Osteoblast (primary cell): Measurements from ENCODE around the gene ZNF813. TPM values are rescaled to one million over a fixed set of nuclear protein-coding genes. Genes with fewer than 3 reads are reported as not detected.

Experiments used
- DNase-seq: peaks from one replicate; pipeline ENCODE4 v3.0.0; 2011; ENCODE audit warnings: low spot score, mixed read lengths; ENCODE audit not compliant: insufficient read length; ENCODE audit errors: missing footprints
- H2AFZ ChIP-seq: 2 replicates; pipeline ENCODE4 v1.6.0; 2011; ENCODE audit warnings: mild to moderate bottlenecking, low read length
- H3K27ac ChIP-seq: 2 replicates; pipeline ENCODE4 v1.5.1; 2011; ENCODE audit warnings: mild to moderate bottlenecking, low read depth, low read length, moderate library complexity
- H3K27me3 ChIP-seq: 2 replicates; pipeline ENCODE4 v1.6.0; 2012; ENCODE audit warnings: mild to moderate bottlenecking, control low read depth, inconsistent platforms, low read length, moderate library complexity; ENCODE audit not compliant: insufficient read depth
- H3K36me3 ChIP-seq: 2 replicates; pipeline ENCODE4 v1.5.1; 2011; ENCODE audit warnings: mild to moderate bottlenecking, low read length, control low read depth, moderate library complexity; ENCODE audit not compliant: insufficient read depth
- H3K4me1 ChIP-seq: 2 replicates; pipeline ENCODE4 v1.5.1; 2011; ENCODE audit warnings: mild to moderate bottlenecking, low read length, control low read depth, moderate library complexity; ENCODE audit not compliant: insufficient read depth
- H3K4me2 ChIP-seq: 2 replicates; pipeline ENCODE4 v1.6.0; 2011; ENCODE audit warnings: mild to moderate bottlenecking, low read length; ENCODE audit not compliant: insufficient read depth
- H3K4me3 ChIP-seq: fragments of 200-600 bp; sonication (generic); 3 replicates; pipeline ENCODE4 v1.5.1; 2012; ENCODE audit warnings: mild to moderate bottlenecking, low read length, inconsistent platforms; ENCODE audit not compliant: insufficient read depth
- H3K79me2 ChIP-seq: 2 replicates; pipeline ENCODE4 v1.6.0; 2012; ENCODE audit warnings: mild to moderate bottlenecking, low read length, control low read depth, inconsistent platforms; ENCODE audit not compliant: insufficient read depth
- H3K9me3 ChIP-seq: 2 replicates; pipeline ENCODE4 v1.5.1; 2011; ENCODE audit warnings: low read depth, low read length, control low read depth
- H4K20me1 ChIP-seq: 2 replicates; pipeline ENCODE4 v1.6.0; 2012; ENCODE audit warnings: mild to moderate bottlenecking, low read length, control low read depth; ENCODE audit not compliant: insufficient read depth
- total RNA-seq: library from RNA; depleted of rRNA; stranded (reverse); fragments of >200 nt; gene quantifications from 2 replicates; pipeline ENCODE4 v1.2.3, GENCODE V29; 2012
- TF ChIP-seq, protein P1 (sequence below): IDR thresholded peaks from 2 replicates; pipeline ENCODE4 v1.5.1; 2011; ENCODE audit warnings: mild to moderate bottlenecking, low read depth, low read length, moderate library complexity; ENCODE audit errors: extremely low read depth

ZNF813 gene
- total RNA-seq, 1 donor: 3.6 TPM

DNA sequence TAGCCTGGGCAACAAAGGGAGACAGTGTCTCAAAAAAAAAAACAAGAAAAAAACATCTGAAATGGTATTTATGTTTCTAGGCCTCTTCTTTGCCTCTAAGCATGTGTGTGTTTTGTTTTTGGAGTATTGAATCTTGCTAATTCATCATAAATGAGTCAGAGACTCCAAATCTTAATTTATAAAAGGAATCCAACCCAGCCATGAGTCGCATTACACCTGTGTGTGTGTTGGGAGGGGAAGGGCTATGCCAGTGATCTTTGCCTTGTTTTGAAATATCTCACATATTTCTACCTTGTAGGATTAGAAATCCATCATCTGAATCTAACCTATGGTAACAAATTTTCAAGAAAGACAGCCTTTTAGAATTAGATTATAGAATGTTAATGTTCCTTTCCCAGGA, 74.4 kb downstream of the ZNF813 start:
- H3K27ac ChIP-seq: no peak overlapping the region
- peaks cover 27% of the 10 kb centered on the region for H3K79me2 ChIP-seq
- no peak overlapping the region for H3K4me2 ChIP-seq
- H3K36me3 ChIP-seq: peaks cover 16% of the 10 kb centered on the region
- H3K4me1 ChIP-seq: peaks cover 13% of the 10 kb centered on the region
- no peaks in the 10 kb centered on the region for H4K20me1 ChIP-seq
- TF ChIP-seq, protein P1, sequence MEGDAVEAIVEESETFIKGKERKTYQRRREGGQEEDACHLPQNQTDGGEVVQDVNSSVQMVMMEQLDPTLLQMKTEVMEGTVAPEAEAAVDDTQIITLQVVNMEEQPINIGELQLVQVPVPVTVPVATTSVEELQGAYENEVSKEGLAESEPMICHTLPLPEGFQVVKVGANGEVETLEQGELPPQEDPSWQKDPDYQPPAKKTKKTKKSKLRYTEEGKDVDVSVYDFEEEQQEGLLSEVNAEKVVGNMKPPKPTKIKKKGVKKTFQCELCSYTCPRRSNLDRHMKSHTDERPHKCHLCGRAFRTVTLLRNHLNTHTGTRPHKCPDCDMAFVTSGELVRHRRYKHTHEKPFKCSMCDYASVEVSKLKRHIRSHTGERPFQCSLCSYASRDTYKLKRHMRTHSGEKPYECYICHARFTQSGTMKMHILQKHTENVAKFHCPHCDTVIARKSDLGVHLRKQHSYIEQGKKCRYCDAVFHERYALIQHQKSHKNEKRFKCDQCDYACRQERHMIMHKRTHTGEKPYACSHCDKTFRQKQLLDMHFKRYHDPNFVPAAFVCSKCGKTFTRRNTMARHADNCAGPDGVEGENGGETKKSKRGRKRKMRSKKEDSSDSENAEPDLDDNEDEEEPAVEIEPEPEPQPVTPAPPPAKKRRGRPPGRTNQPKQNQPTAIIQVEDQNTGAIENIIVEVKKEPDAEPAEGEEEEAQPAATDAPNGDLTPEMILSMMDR: no peak
- H3K27me3 ChIP-seq: no peaks in the 10 kb centered on the region
- H2AFZ ChIP-seq: no peak overlapping the region
- no peaks in the 10 kb centered on the region for H3K9me3 ChIP-seq
- no peak for DNase-seq
- H3K4me3 ChIP-seq: no peak overlapping the region

DNA sequence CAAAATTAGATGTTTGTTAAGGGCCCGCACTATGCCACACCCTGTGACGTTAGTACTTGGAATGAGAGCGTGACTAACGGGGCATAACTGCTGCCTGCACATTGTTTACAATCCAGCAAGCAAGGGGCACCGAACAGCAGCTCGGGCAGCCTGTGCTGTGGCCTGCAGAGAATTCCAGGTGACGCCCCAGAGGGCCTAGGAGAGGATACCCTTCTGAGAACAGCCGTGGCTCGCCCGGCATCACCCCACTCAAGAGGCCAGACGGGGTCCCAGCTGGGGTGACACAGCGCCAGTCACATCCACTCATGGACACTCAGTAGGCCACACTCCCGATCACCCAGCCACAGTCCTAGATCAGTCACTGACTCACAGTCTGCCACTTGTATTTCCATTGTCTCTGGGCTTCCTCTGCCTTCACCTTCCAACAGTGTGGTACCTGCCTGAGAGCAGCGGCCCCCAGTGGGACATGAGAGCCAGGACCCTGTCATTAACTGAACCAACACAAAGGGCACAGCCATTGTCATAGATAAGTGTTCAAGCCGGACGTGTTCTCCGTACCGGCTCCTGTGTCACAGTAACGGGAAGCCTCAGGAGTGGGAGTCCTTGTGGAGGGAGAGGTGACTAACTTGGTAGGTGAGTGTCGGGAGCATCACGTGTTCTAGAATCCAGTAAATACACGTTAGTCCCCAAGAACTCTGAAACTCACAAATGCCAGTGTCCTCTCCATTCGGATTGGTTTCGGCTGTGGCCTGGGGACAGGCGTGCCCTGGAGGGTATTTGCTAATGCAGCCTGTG, 77.9 kb downstream of the ZNF813 start:
- H2AFZ ChIP-seq: peak overlapping the region; percentile 62

More for the DNA sequence above, 77.9 kb downstream of the ZNF813 start:
- Histone ChIP-seq H3K27ac (peak overlapping the region; percentile 60), H3K9me3 (no peaks in the 10 kb centered on the region), H3K4me1 (peaks cover 24% of the 10 kb centered on the region), H3K36me3 (peaks cover 11% of the 10 kb centered on the region), H3K4me2 (peak overlapping the region; percentile 16), H3K79me2 (peaks cover 29% of the 10 kb centered on the region), H4K20me1 (no peaks in the 10 kb centered on the region), H3K27me3 (no peaks in the 10 kb centered on the region), H3K4me3 (no peak overlapping the region)
- peak; percentile 91 for DNase-seq
- TF ChIP-seq, protein P1: no peak

Other genes starting within 250 kb of the ZNF813 start
- 14.1 and 21.2 TPM in 2 replicates for gene ZNF677, start 212.9 kb upstream of the ZNF813 start, total RNA-seq
- gene VN1R2, start 209.4 kb upstream of the ZNF813 start, total RNA-seq: under 0.01 TPM in 1 of 2 replicates, not detected in the other
- not detected in 2 replicates for gene VN1R4, start 200.0 kb upstream of the ZNF813 start, total RNA-seq
- 7.7 and 8.7 TPM in 2 replicates for gene ZNF845, start 134.0 kb upstream of the ZNF813 start, total RNA-seq
- 6.8 and 8.0 TPM in 2 replicates for gene ZNF525, start 102.0 kb upstream of the ZNF813 start, total RNA-seq
- gene ZNF765, start 72.6 kb upstream of the ZNF813 start, total RNA-seq: 15.6 TPM in 2 replicates
- gene ZNF761, start 35.7 kb upstream of the ZNF813 start, total RNA-seq: 13.0 and 16.5 TPM in 2 replicates
- 16.6 and 25.0 TPM in 2 replicates for gene ZNF331, start 70.4 kb downstream of the ZNF813 start, total RNA-seq
- not detected in 2 replicates for gene DPRX, start 164.3 kb downstream of the ZNF813 start, total RNA-seq